Lower leg skin (tissue), 3 donors: ENCODE data around the gene GH1.
"Not testable (repeated sequence)": the region's sequence is repeated elsewhere in the genome, so short reads cannot be mapped to it uniquely, and the experiment has no call there.

ENCODE experiments used
- CTCF ChIP-seq, 3 donors: fragments of 450-650 bp; IDR thresholded peaks; one replicate each; pipeline ENCODE4 v1.5.1; 2016; ENCODE audit warnings: antibody characterized with exemption in 3 of 3, mild to moderate bottlenecking in 3 of 3, moderate library complexity in 2 of 3
- POLR2A ChIP-seq, 2 donors: fragments of 450-650 bp; IDR thresholded peaks; one replicate each; pipeline ENCODE4 v1.6.1; 2016 to 2017; ENCODE audit warnings: antibody characterized with exemption in 2 of 2, mild to moderate bottlenecking in 1 of 2, moderate library complexity in 1 of 2

- not testable (repeated sequence) for TF ChIP-seq CTCF, POLR2A (IDR thresholded peaks at IDR 0.05)
Observed at GRCh38 chr17:63892316-63893037, 26.2 kb downstream of the GH1 start.
